ENCODE measurements around the gene NBEA.
"Not testable (repeated sequence)": the region's sequence is repeated elsewhere in the genome, so short reads cannot be mapped to it uniquely, and the experiment has no call there.

NBEA gene

DNA sequence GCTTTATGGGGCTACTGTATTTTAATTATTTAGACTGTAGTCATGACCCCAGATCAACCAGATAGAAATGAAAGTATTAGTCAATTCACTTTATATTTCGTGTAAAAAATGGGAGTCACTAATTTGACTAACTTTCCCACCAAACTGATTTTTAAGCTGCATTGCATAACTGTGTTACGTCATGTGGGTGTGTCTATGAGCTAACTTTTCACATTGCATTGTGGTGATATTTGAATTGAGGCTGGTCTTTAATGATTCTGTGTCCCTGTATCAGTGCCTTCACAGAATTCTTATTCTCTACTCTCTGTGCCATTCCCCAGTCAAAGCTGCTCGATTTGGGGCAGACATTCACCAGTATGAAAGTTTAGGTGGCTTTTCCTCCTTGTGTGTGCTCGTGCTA, 707.1 kb downstream of the NBEA start:
- TF ChIP-seq, protein P1, sequence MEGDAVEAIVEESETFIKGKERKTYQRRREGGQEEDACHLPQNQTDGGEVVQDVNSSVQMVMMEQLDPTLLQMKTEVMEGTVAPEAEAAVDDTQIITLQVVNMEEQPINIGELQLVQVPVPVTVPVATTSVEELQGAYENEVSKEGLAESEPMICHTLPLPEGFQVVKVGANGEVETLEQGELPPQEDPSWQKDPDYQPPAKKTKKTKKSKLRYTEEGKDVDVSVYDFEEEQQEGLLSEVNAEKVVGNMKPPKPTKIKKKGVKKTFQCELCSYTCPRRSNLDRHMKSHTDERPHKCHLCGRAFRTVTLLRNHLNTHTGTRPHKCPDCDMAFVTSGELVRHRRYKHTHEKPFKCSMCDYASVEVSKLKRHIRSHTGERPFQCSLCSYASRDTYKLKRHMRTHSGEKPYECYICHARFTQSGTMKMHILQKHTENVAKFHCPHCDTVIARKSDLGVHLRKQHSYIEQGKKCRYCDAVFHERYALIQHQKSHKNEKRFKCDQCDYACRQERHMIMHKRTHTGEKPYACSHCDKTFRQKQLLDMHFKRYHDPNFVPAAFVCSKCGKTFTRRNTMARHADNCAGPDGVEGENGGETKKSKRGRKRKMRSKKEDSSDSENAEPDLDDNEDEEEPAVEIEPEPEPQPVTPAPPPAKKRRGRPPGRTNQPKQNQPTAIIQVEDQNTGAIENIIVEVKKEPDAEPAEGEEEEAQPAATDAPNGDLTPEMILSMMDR (IDR thresholded peaks at IDR 0.05; ENCODE audit: control insufficient read depth, insufficient read depth, low read depth, low read length, missing control alignments): no peak
- no peak overlapping the region for H3K4me3 ChIP-seq (ENCODE audit: control insufficient read depth, low read depth, low read length)
- no peak for DNase-seq (ENCODE audit: low read depth)

GRCh38 chr13:35659796-35660195, 717.7 kb downstream of the NBEA start:
- TF ChIP-seq, protein P1 (IDR thresholded peaks at IDR 0.05; ENCODE audit: control insufficient read depth, insufficient read depth, low read depth, low read length, missing control alignments): no peak
- DNase-seq (ENCODE audit: low read depth): no peak
- no peak overlapping the region for H3K4me3 ChIP-seq (ENCODE audit: control insufficient read depth, low read depth, low read length)

DNA sequence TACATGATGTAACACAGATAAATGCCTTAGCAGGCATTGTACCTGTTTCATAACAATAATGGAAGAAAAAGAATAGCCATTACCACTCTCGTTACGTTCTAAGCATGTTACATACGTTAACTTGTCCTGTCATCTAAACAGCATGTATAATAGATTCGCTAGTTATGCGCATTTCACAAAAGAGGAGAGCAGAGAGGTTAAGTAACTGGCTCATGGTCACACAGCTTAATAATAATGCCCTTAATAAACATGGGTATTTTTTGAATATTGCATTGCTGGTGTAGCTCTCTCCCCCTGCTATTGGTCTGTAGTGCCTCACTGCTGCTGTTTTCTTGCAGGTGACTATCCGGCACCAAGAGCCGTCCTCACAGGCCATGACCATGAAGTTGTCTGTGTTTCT, 722.7 kb downstream of the NBEA start:
- TF ChIP-seq, protein P1 (IDR thresholded peaks at IDR 0.05; ENCODE audit: control insufficient read depth, insufficient read depth, low read depth, low read length, missing control alignments): no peak
- no peak overlapping the region for H3K4me3 ChIP-seq (ENCODE audit: control insufficient read depth, low read depth, low read length)
- DNase-seq (ENCODE audit: low read depth): no peak

GRCh38 chr13:35669321-35669720, 727.3 kb downstream of the NBEA start:
- TF ChIP-seq, protein P1 (IDR thresholded peaks at IDR 0.05; ENCODE audit: control insufficient read depth, insufficient read depth, low read depth, low read length, missing control alignments): no peak
- DNase-seq (ENCODE audit: low read depth): no peak
- H3K4me3 ChIP-seq (ENCODE audit: control insufficient read depth, low read depth, low read length): no peak overlapping the region

DNA sequence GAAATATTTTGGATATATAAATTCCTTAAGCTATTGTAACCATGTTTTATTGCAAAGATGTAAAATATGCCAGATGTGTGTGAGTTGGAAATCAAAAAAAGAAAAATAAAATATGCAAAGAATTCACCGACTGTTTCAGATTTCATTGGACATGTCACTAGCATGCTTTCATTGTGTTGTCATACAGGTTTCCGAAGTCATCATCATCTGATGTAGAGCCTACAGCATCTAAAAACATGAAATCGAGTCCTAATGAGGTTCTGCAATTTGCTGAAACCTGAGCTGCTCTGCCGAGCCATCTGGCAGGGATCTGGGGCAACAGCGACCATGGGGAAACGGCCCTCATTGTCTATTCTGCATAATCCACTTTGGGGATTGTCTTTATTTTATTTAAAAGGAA, 730.5 kb downstream of the NBEA start:
- peak; percentile 61 for DNase-seq (ENCODE audit: low read depth)
- TF ChIP-seq, protein P1 (IDR thresholded peaks at IDR 0.05; ENCODE audit: control insufficient read depth, insufficient read depth, low read depth, low read length, missing control alignments): no peak
- H3K4me3 ChIP-seq (ENCODE audit: control insufficient read depth, low read depth, low read length): no peak overlapping the region

- TF ChIP-seq, protein P1 (IDR thresholded peaks at IDR 0.05; ENCODE audit: control insufficient read depth, insufficient read depth, low read depth, low read length, missing control alignments): no peak
- no peak for DNase-seq (ENCODE audit: low read depth)
Measured at GRCh38 chr13:35675651-35676050, 733.6 kb downstream of the NBEA start.

GRCh38 chr13:35677863-35678262, 735.8 kb downstream of the NBEA start:
- H3K4me3 ChIP-seq (ENCODE audit: control insufficient read depth, low read depth, low read length); DNase-seq (ENCODE audit: low read depth): not testable (repeated sequence)

More at GRCh38 chr13:35675651-35676050, 733.6 kb downstream of the NBEA start:
- no peak overlapping the region for H3K4me3 ChIP-seq (ENCODE audit: control insufficient read depth, low read depth, low read length)

Data from AG09309 (cell line).